ENCODE measurements around the gene TGFB1I1. TPM values are rescaled to one million over a fixed set of nuclear protein-coding genes. Genes with fewer than 3 reads are reported as not detected.

The TGFB1I1 gene
- total RNA-seq, 1 experiment from 2014 or later: 4.3 TPM

- peak overlapping the region; percentile 92 for H3K4me3 Mint-ChIP-seq
- H3K4me1 Mint-ChIP-seq: peaks cover 18% of the 10 kb centered on the region
- TF ChIP-seq RORB (CRISPR knock-in tag; IDR thresholded peaks at IDR 0.05): no peak
- TF ChIP-seq ESRRA (CRISPR knock-in tag; IDR thresholded peaks at IDR 0.05; ENCODE audit: borderline replicate concordance): no peak
- no peak for TF ChIP-seq RELA (CRISPR knock-in tag; IDR thresholded peaks at IDR 0.05; ENCODE audit: borderline replicate concordance)
- no peak for TF ChIP-seq ZNF281 (CRISPR knock-in tag; IDR thresholded peaks at IDR 0.05)
- no peak for TF ChIP-seq HMGA2 (CRISPR knock-in tag; IDR thresholded peaks at IDR 0.05)
- TF ChIP-seq TP53 (CRISPR knock-in tag; IDR thresholded peaks at IDR 0.05): no peak
- TF ChIP-seq SMAD4 (CRISPR knock-in tag; IDR thresholded peaks at IDR 0.05): no peak
- TF ChIP-seq IRF2 (CRISPR knock-in tag; IDR thresholded peaks at IDR 0.05; ENCODE audit: borderline replicate concordance, low read depth): no peak
- TF ChIP-seq, protein P1, sequence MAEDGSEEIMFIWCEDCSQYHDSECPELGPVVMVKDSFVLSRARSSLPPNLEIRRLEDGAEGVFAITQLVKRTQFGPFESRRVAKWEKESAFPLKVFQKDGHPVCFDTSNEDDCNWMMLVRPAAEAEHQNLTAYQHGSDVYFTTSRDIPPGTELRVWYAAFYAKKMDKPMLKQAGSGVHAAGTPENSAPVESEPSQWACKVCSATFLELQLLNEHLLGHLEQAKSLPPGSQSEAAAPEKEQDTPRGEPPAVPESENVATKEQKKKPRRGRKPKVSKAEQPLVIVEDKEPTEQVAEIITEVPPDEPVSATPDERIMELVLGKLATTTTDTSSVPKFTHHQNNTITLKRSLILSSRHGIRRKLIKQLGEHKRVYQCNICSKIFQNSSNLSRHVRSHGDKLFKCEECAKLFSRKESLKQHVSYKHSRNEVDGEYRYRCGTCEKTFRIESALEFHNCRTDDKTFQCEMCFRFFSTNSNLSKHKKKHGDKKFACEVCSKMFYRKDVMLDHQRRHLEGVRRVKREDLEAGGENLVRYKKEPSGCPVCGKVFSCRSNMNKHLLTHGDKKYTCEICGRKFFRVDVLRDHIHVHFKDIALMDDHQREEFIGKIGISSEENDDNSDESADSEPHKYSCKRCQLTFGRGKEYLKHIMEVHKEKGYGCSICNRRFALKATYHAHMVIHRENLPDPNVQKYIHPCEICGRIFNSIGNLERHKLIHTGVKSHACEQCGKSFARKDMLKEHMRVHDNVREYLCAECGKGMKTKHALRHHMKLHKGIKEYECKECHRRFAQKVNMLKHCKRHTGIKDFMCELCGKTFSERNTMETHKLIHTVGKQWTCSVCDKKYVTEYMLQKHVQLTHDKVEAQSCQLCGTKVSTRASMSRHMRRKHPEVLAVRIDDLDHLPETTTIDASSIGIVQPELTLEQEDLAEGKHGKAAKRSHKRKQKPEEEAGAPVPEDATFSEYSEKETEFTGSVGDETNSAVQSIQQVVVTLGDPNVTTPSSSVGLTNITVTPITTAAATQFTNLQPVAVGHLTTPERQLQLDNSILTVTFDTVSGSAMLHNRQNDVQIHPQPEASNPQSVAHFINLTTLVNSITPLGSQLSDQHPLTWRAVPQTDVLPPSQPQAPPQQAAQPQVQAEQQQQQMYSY (CRISPR knock-in tag; IDR thresholded peaks at IDR 0.05): no peak
- no peak for TF ChIP-seq ZNF396 (CRISPR knock-in tag; IDR thresholded peaks at IDR 0.05; ENCODE audit: borderline replicate concordance)
- no peak for TF ChIP-seq MLX (CRISPR knock-in tag; IDR thresholded peaks at IDR 0.05)
- 0 out of 2 replicates have a peak, but pooled peaks cover 4% of the 10 kb centered on the region for H3K9me3 Mint-ChIP-seq
- DNase-seq (ENCODE audit: low spot score) (no peak), ATAC-seq (no peak)
- no peaks in the 10 kb centered on the region for H3K36me3 Mint-ChIP-seq
- H3K27me3 Mint-ChIP-seq (ENCODE audit: low read depth): peaks cover 9% of the 10 kb centered on the region
- ChIA-PET CTCF (interaction anchor here (0.8 to 1.3 kb wide), 5 partner anchors 20 to 206 kb away, joined by 3 to 9 read pairs (median 4); no protein-coding TSS in a partner anchor), POLR2A (interaction anchor here (0.7 to 1.0 kb wide), 4 partner anchors 16 to 204 kb away, joined by 3 to 7 read pairs (median 6); a partner anchor contains a TSS)
- H3K27ac Mint-ChIP-seq: peak overlapping the region; percentile 87
Measured at GRCh38 chr16:31508706-31509195, 36.8 kb downstream of the TGFB1I1 start.

DNA sequence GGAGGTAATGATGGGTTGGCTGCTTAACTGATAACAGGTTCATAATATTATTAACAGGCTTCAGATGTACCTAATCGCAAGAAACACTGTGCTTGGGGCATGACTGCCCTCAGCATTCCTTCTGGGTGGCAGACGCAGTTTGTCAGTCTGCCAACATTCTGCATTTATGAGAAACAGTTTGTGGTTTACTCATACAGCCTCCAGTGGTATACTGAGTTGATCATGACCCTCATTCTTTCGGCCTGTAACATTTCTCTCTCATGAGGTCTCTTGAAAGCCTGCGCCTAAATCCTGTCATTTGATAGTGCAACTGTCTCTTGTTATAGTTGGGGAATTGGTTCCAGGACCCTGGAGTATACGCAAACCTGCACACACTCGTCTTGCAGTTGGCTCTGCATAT lies 41.2 kb downstream of the TGFB1I1 start:
- Mint-ChIP-seq H3K4me3 (no peak overlapping the region), H3K9me3 (peaks cover 25% of the 10 kb centered on the region), H3K4me1 (peaks cover 10% of the 10 kb centered on the region), H3K36me3 (peaks cover 18% of the 10 kb centered on the region), H3K27me3 (ENCODE audit: low read depth) (peaks cover 17% of the 10 kb centered on the region), H3K27ac (no peak overlapping the region)
- TF ChIP-seq SP1 (CRISPR knock-in tag; conservative IDR thresholded peaks at IDR 0.05) (no peak), ESRRA (CRISPR knock-in tag; IDR thresholded peaks at IDR 0.05; ENCODE audit: borderline replicate concordance) (no peak)
- ATAC-seq (no peak), DNase-seq (ENCODE audit: low spot score) (no peak)
- ChIA-PET CTCF (no interaction called here), POLR2A (no interaction called here)

DNA sequence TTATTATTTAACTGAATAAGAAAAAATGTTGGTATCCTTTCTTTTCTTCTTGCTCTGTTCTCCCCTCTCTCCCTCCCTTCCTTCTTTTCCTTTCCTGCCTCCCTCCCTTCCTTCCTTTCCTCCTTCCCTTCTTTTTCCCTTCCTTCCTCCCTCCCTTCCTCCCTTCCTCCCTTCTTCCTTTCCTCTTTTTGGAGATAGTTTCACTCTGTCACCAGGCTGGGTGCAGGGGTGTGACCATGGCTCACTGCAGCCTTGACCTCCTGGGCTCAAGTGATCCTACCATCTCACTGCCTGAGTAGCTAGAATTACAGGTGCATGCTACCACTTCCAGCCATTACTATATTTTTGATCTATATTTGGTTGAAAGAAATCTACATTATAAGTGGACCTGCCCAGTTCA lies 41.9 kb downstream of the TGFB1I1 start:
- Mint-ChIP-seq H3K36me3 (peaks cover 19% of the 10 kb centered on the region), H3K27me3 (ENCODE audit: low read depth) (peaks cover 17% of the 10 kb centered on the region), H3K4me3 (no peak overlapping the region), H3K27ac (no peak overlapping the region), H3K4me1 (peaks cover 5% of the 10 kb centered on the region), H3K9me3 (peaks cover 27% of the 10 kb centered on the region)
- DNase-seq (ENCODE audit: low spot score) (no peak), ATAC-seq (no peak)
- ChIA-PET CTCF (interaction anchor here (0.6 kb wide), 1 partner anchor 199 kb away, joined by 3 read pairs; a partner anchor contains a TSS), POLR2A (no interaction called here)
- TF ChIP-seq, protein P2, sequence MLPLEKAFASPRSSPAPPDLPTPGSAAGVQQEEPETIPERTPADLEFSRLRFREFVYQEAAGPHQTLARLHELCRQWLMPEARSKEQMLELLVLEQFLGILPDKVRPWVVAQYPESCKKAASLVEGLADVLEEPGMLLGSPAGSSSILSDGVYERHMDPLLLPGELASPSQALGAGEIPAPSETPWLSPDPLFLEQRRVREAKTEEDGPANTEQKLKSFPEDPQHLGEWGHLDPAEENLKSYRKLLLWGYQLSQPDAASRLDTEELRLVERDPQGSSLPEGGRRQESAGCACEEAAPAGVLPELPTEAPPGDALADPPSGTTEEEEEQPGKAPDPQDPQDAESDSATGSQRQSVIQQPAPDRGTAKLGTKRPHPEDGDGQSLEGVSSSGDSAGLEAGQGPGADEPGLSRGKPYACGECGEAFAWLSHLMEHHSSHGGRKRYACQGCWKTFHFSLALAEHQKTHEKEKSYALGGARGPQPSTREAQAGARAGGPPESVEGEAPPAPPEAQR (CRISPR knock-in tag; IDR thresholded peaks at IDR 0.05): no peak
- TF ChIP-seq, protein P3, sequence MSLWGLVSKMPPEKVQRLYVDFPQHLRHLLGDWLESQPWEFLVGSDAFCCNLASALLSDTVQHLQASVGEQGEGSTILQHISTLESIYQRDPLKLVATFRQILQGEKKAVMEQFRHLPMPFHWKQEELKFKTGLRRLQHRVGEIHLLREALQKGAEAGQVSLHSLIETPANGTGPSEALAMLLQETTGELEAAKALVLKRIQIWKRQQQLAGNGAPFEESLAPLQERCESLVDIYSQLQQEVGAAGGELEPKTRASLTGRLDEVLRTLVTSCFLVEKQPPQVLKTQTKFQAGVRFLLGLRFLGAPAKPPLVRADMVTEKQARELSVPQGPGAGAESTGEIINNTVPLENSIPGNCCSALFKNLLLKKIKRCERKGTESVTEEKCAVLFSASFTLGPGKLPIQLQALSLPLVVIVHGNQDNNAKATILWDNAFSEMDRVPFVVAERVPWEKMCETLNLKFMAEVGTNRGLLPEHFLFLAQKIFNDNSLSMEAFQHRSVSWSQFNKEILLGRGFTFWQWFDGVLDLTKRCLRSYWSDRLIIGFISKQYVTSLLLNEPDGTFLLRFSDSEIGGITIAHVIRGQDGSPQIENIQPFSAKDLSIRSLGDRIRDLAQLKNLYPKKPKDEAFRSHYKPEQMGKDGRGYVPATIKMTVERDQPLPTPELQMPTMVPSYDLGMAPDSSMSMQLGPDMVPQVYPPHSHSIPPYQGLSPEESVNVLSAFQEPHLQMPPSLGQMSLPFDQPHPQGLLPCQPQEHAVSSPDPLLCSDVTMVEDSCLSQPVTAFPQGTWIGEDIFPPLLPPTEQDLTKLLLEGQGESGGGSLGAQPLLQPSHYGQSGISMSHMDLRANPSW (CRISPR knock-in tag; conservative IDR thresholded peaks at IDR 0.05; ENCODE audit: low read depth): no peak
- no peak for TF ChIP-seq EMX1 (CRISPR knock-in tag; IDR thresholded peaks at IDR 0.05)
- no peak for TF ChIP-seq ZNF138 (CRISPR knock-in tag; conservative IDR thresholded peaks at IDR 0.05)

Measured in WTC11 (cell line).